GM13976 (cell line): ENCODE results near the gene ZSCAN5A.
"Not testable (repeated sequence)": the region's sequence is repeated elsewhere in the genome, so short reads cannot be mapped to it uniquely, and the experiment has no call there.

Source experiments
- DNase-seq: peaks from one replicate; pipeline ENCODE4 v3.0.0; 2012; ENCODE audit warnings: low spot score
- in situ Hi-C: fragments of 300-500 bp; cut with MboI; formaldehyde crosslinking; loops from one replicate; pipeline ENCODE4 v1.12.0; 2022; ENCODE audit warnings: low sequenced_read_pairs, mixed read lengths, inconsistent platforms; ENCODE audit not compliant: unreplicated experiment
- TF ChIP-seq, protein P1 (sequence below): IDR thresholded peaks from 2 replicates; pipeline ENCODE4 v1.5.1; 2012; ENCODE audit warnings: borderline replicate concordance, mild to moderate bottlenecking; ENCODE audit not compliant: insufficient read depth; ENCODE audit errors: extremely low read depth, missing control alignments, control extremely low read depth

The ZSCAN5A gene

DNA sequence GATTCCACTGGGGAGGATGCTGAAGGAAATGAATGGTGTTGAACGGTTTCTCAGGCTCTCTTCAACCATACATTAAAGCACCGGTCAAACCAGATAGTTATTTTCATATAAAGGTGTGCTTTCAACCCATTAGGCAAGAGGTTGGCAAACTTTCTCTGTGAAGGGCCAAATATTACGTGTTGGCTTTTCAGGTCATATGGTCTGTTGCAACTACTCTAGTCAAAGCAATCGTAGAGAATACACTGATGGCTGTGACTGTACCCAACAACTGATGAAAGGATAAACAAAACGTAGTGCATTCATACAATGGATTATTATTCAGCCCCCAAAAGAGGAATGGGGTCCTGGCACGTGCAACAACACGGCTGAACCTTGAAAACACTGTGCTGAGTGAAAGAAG is 5.8 kb downstream of the ZSCAN5A start:
- in situ Hi-C loops = no loop called here
- TF ChIP-seq, protein P1, sequence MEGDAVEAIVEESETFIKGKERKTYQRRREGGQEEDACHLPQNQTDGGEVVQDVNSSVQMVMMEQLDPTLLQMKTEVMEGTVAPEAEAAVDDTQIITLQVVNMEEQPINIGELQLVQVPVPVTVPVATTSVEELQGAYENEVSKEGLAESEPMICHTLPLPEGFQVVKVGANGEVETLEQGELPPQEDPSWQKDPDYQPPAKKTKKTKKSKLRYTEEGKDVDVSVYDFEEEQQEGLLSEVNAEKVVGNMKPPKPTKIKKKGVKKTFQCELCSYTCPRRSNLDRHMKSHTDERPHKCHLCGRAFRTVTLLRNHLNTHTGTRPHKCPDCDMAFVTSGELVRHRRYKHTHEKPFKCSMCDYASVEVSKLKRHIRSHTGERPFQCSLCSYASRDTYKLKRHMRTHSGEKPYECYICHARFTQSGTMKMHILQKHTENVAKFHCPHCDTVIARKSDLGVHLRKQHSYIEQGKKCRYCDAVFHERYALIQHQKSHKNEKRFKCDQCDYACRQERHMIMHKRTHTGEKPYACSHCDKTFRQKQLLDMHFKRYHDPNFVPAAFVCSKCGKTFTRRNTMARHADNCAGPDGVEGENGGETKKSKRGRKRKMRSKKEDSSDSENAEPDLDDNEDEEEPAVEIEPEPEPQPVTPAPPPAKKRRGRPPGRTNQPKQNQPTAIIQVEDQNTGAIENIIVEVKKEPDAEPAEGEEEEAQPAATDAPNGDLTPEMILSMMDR = no peak
- no peak for DNase-seq

DNA sequence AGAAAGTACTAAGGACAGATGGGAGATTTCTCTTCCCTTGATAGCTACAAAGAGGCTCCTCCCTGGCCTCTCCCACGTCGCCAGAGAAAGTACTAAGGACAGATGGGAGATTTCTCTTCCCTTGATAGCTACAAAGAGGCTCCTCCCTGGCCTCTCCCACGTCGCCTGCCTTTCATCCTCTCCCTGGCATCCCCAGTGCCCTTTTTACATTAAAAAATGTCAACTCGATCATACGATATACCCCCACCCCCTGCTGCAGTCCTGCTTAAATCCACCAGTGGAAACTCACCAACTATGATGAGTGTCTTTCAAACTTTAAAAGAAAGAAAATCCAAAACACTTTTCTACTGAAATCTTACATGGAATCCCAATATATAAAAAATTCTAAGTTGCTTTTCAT is 7.6 kb downstream of the ZSCAN5A start:
- DNase-seq, in situ Hi-C loops: not testable (repeated sequence)

DNA sequence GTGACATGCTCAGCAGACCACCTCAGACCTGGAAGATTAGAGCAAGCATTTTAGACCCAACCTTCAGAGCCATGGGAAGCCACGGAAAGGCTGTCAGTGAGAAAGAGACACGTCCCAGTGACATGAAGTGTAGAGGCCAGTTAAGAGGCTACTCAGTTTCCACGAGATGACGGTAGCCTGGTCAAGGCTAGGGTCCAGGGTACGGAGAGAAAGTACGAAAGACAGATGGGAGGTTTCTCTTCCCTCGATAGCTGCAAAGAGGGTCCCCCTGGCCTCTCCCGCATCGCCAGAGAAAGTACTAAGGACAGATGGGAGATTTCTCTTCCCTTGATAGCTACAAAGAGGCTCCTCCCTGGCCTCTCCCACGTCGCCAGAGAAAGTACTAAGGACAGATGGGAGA is 8.6 kb downstream of the ZSCAN5A start:
- TF ChIP-seq, protein P1 = no peak
- DNase-seq = no peak
- in situ Hi-C loops = no loop called here

DNA sequence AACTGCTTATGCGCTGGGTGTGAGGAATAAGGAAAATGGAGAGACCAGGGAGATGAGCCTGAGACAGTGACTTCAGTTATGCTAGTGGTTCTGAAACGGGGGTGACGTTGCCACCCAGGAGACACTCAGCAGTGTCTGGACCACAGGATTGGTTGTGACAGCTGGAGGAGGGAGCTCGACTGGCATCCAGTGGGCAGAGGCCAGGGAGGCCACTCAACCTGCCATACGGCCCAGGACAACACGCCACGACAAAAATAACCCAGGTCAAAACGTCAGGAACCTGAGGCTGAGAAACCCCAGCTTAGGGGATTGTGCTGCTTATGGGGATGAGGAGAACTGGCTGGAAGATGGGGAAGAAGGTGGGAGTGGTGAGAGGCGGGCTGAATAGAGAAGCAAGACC is 10.4 kb downstream of the ZSCAN5A start:
- TF ChIP-seq, protein P1 = no peak
- in situ Hi-C loops = no loop called here
- no peak for DNase-seq

DNA sequence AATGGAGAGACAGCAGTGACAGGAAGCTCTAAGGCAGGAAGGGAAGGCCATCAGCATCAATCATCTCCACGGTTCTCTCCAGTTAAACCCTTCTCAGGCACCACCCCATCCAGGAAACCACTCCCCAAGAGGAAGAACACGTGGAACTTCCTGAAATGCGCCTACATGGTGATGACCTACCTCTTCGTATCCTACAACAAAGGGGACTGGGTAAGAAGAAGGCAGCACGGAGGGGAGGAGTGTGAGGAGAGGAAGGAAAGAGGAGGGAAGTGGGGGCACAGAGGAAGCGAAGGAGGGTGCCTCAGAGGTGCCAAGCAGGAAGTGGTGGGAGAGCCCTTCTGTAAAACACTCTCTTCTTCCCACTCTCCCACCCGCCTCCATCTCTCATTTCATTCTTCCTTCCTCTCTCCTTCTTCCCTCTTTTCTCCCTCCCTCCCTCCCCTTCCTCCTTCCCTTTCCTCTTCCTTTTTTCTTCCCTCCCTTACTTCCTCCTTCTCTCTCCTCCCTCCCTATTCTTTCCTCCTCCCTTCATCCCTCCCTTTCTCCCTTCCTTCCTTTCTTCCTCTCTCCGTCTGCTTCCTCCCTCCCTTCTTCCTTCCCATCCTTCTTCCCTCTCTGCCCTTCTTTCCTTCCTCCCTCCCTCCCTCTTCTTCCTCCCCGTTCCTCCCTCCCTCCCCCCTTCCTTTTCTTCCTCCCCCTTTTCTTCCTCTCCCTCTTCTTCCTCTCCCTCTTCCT is 12.6 kb downstream of the ZSCAN5A start:
- TF ChIP-seq, protein P1 = no peak
- in situ Hi-C loops = no loop called here
- DNase-seq = no peak

DNA sequence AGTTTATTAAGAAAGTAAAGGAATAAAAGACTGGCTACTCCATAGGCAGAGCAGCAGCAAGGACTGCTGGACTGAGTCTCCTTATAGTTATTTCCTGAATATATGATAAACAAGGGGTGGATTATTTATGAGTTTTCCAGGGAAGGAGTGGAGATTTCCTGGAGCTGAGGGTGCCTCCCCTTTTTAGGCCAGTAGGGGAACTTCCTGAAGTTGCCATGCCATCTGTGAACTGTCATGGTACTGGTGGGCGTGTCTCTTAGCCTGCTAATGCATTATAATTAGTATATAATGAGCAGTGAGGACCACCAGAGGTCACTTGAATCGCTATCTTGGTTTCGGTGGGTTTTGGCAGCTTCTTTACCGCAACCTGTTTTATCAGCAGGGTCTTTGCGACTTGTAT is 13.5 kb downstream of the ZSCAN5A start:
- in situ Hi-C loops = no loop called here
- DNase-seq = no peak
- TF ChIP-seq, protein P1 = no peak

DNA sequence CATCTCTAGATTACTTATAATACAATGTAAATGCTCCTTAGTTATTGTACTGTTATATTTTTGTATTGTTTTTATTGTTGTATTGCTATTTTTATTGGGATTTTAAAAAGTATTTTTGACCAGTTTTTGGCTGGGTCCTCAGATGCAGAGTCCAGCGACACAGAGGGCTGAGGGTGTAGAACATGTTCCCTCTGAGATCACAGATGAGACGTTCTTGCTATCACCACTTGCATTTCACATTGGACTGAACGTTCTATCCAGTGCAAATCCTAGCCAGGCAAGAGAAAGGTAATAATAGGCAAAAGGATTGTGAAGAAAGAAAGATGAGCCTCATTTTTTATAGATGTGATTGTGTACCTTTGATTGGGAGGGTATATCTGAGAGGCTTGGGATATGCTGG is 15.0 kb downstream of the ZSCAN5A start:
- TF ChIP-seq, protein P1 = no peak
- in situ Hi-C loops = no loop called here
- DNase-seq = no peak
